SJCRH30 (cell line): ENCODE results near the gene NOS3. TPM values are rescaled to one million over a fixed set of nuclear protein-coding genes. Genes with fewer than 3 reads are reported as not detected.
"Not testable (repeated sequence)": the region's sequence is repeated elsewhere in the genome, so short reads cannot be mapped to it uniquely, and the experiment has no call there.

Experiments
- DNase-seq, 2 experiments: peaks; one replicate each; pipeline ENCODE4 v3.0.0-alpha.2; 2015 to 2020
- H3K27ac ChIP-seq: fragments of 250-450 bp; sonication (Bioruptor Pico); 2 replicates; pipeline ENCODE4 v1.5.1; 2020; ENCODE audit warnings: mild to moderate bottlenecking, moderate library complexity
- H3K27me3 ChIP-seq: fragments of 250-450 bp; sonication (Bioruptor Pico); 2 replicates; pipeline ENCODE4 v1.5.1; 2020; ENCODE audit warnings: mild to moderate bottlenecking, moderate library complexity
- H3K36me3 ChIP-seq: fragments of 250-450 bp; sonication (Bioruptor Pico); 2 replicates; pipeline ENCODE4 v1.5.1; 2020; ENCODE audit warnings: mild to moderate bottlenecking, moderate library complexity
- H3K4me1 ChIP-seq: fragments of 250-450 bp; sonication (Bioruptor Pico); 2 replicates; pipeline ENCODE4 v1.5.1; 2020; ENCODE audit warnings: mild to moderate bottlenecking, moderate library complexity
- H3K4me3 ChIP-seq: fragments of 250-450 bp; sonication (Bioruptor Pico); 2 replicates; pipeline ENCODE4 v1.5.1; 2020; ENCODE audit warnings: mild to moderate bottlenecking, moderate library complexity
- H3K9me3 ChIP-seq: fragments of 250-450 bp; sonication (Bioruptor Pico); replicated peaks from 2 replicates; pipeline ENCODE4 v1.5.1; 2020; ENCODE audit warnings: mild to moderate bottlenecking, moderate library complexity
- total RNA-seq: library from RNA; depleted of rRNA; stranded (reverse); fragments of >200 nt; shearing (Covaris generic); gene quantifications from 2 replicates; pipeline ENCODE4 v1.2.3, GENCODE V29; 2014

Gene NOS3
- total RNA-seq, 1 experiment from 2014 or later = 0.20 TPM

DNA sequence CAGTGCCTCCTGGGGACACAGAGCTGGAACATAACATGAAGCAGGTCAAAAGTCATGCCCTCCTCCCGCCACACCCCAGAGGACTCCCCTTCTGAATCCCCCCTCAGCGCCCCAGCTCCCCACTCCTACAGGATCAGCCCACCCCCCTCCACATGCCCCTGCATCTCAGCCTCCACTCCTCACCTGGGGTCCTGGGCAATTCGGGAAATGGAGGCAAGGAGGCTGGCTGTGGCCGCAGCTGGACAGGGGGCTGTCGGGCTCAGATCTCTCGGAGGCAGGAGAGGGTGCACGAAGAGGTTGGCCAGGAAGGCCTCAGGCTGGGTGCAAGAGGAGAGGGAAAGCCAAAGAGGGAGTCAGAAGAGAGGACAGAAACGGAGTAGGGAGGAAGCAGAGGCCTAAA, 25.7 kb downstream of the NOS3 start:
- no peak for DNase-seq
- H3K27ac ChIP-seq = no peak overlapping the region
- H3K4me3 ChIP-seq = no peak overlapping the region
- no peaks in the 10 kb centered on the region; the same call in 1 of the 2 replicates for H3K4me1 ChIP-seq
- H3K9me3 ChIP-seq = no peaks in the 10 kb centered on the region
- no peaks in the 10 kb centered on the region for H3K36me3 ChIP-seq
- H3K27me3 ChIP-seq = peaks cover 44% of the 10 kb centered on the region

GRCh38 chr7:151016942-151017341, 26.1 kb downstream of the NOS3 start:
- Histone ChIP-seq H3K36me3 (no peaks in the 10 kb centered on the region), H3K4me1 (no peaks in the 10 kb centered on the region; the same call in 1 of the 2 replicates), H3K4me3 (no peak overlapping the region), H3K9me3 (no peaks in the 10 kb centered on the region), H3K27me3 (peaks cover 40% of the 10 kb centered on the region), H3K27ac (no peak overlapping the region)
- DNase-seq = no peak

- Histone ChIP-seq H3K27ac (no peak overlapping the region), H3K36me3 (no peaks in the 10 kb centered on the region), H3K27me3 (peaks cover 37% of the 10 kb centered on the region), H3K4me3 (no peak overlapping the region), H3K9me3 (no peaks in the 10 kb centered on the region), H3K4me1 (no peaks in the 10 kb centered on the region; the same call in 1 of the 2 replicates)
- no peak for DNase-seq
These were observed 26.6 kb downstream of the NOS3 start for GRCh38 chr7:151017370-151017952.

DNA sequence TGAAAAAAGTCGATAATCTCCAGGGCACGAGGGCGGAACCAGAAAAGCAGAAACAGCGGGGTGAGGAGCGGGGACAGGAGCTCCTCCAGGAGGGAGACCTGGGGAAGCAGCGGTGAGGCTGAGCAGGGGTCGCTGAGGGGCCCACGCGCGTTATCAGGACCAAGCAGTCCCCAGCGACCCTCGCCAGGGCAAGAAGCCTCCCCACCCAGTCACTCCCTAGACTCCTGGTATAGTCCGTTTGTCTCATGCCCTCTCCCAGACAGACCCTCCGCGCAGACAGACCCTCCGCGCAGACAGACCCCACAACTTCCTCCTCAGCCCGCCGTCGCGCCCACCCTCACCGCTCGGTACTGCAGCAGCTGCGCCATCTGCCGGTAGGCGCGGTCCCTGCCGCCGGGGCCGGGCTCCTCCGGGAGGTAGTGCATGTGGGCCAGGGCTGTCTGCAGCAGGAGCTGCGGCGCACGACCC, 27.2 kb downstream of the NOS3 start:
- peak; percentile 64 to 68 for DNase-seq
- no peaks in the 10 kb centered on the region for H3K9me3 ChIP-seq
- no peak overlapping the region for H3K4me3 ChIP-seq
- no peak overlapping the region for H3K27ac ChIP-seq
- H3K4me1 ChIP-seq = no peaks in the 10 kb centered on the region; the same call in 1 of the 2 replicates
- peaks cover 40% of the 10 kb centered on the region for H3K27me3 ChIP-seq
- H3K36me3 ChIP-seq = no peaks in the 10 kb centered on the region

DNA sequence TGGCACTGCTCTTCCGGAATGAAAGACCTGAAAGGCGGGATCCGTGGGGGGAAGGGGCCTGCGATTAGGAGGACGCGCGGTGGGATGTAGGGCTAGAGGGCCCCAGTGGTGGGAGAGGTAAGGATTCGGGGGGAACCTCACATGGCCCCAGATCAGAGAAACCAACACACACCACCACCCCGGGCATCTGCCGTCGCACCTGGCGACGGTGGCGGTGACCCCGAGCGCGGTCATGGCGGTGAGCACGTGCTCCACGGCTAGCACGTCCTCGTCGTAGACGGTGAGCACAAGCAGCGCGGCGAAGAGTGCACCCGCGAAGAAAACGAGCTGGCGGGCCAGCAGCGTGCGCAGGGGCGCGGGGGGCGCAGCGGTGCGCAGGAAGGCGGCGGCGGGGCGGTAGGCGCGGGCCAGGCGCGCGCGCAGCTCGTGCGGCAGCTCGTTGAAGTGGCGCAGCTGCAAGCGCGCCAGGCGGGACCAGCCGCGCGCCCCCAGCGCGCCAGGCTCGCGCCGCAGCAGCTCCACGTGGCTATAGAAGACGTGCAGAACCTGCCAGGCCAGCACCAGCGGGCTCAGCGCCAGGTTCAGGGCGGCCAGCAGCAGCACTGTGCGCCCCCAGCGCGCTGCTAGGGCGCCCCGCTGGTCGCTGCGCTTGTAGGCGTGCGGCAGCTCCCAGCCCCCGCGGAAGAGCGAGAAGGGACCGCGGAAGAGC, 27.8 kb downstream of the NOS3 start:
- Histone ChIP-seq H3K4me1 (no peaks in the 10 kb centered on the region; the same call in 1 of the 2 replicates), H3K9me3 (no peaks in the 10 kb centered on the region), H3K27ac (no peak overlapping the region), H3K4me3 (no peak overlapping the region), H3K36me3 (no peaks in the 10 kb centered on the region), H3K27me3 (peaks cover 40% of the 10 kb centered on the region)
- DNase-seq = no peak

DNA sequence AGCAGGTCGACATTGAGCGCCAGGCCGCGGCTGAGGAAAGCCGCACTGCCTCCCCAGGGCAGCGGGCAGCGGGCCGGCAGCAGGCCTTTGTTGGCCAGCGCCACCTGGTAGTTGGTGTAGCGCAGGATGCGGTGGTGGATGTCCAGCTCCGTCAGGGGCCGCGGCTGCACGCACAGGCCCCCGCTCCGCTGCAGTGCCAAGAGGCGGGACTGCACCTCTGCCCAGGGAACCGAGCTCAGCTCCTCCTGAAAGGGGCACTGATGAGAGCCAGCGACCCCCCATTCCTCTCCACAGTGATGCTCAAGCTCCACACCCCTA, 28.3 kb downstream of the NOS3 start:
- H3K4me3 ChIP-seq = no peak overlapping the region

GRCh38 chr7:151020231-151020630, 29.4 kb downstream of the NOS3 start:
- Histone ChIP-seq H3K4me3 (no peak overlapping the region), H3K27me3 (peaks cover 40% of the 10 kb centered on the region)
- no peak for DNase-seq

More for the DNA sequence above, 28.3 kb downstream of the NOS3 start:
- peaks cover 40% of the 10 kb centered on the region for H3K27me3 ChIP-seq
- DNase-seq = no peak
- no peaks in the 10 kb centered on the region for H3K9me3 ChIP-seq
- no peaks in the 10 kb centered on the region; the same call in 1 of the 2 replicates for H3K4me1 ChIP-seq
- no peaks in the 10 kb centered on the region for H3K36me3 ChIP-seq
- no peak overlapping the region for H3K27ac ChIP-seq

GRCh38 chr7:151023232-151023631, 32.4 kb downstream of the NOS3 start:
- Histone ChIP-seq H3K27me3 (peaks cover 19% of the 10 kb centered on the region), H3K36me3 (no peaks in the 10 kb centered on the region)

More at GRCh38 chr7:151020231-151020630, 29.4 kb downstream of the NOS3 start:
- no peak overlapping the region for H3K27ac ChIP-seq
- no peaks in the 10 kb centered on the region for H3K9me3 ChIP-seq
- H3K36me3 ChIP-seq = no peaks in the 10 kb centered on the region
- H3K4me1 ChIP-seq = no peaks in the 10 kb centered on the region; the same call in 1 of the 2 replicates

GRCh38 chr7:151024435-151025056, 33.7 kb downstream of the NOS3 start, which contains the start of gene ATG9B:
TSS of gene ATG9B (minus strand) at chr7:151024494. CDS start at chr7:151024423, 71 bp downstream.
- no peak for DNase-seq

More at GRCh38 chr7:151023232-151023631, 32.4 kb downstream of the NOS3 start:
- Histone ChIP-seq H3K4me1 (peaks cover 6% of the 10 kb centered on the region; the same call in 1 of the 2 replicates), H3K27ac (no peak overlapping the region), H3K9me3 (no peaks in the 10 kb centered on the region), H3K4me3 (no peak overlapping the region)
- no peak for DNase-seq

DNA sequence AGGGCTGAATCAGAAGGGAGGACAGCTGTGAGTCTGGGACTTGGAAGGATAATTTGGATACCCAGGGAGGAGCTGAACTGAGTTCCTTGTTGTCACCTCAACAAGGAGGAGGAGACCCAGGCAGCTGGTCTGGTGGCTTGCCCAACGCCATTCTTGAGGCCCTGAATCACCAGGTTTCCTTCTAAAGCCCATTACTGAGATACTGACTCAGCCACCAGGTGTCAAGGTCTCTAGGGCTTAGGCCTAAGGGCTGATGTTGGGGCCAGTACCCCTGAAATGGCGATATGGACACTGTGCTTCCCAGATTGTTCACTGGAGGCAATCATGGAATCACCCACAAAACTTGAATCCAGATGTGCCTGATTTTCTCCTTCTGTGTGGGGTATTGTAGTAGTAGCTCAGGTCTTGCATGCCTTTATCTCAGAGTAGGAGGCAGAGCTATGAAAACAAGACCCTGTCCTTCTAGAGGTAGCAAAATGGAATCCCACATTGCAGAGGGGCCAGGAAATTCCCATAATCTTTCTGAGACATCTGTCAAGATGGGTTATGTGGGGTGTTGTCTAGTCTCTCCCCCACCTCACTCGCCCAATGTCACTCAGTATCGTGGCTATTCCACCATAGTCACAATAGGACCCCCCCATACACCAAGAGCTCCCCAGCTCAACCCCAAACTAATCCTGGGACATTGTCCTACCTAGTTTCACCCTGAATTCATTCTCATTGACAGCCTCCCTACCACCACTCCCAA, 35.3 kb downstream of the NOS3 start:
- Histone ChIP-seq H3K9me3 (no peaks in the 10 kb centered on the region), H3K27me3 (peaks cover 3% of the 10 kb centered on the region; the same call in 1 of the 2 replicates), H3K4me1 (peaks cover 14% of the 10 kb centered on the region; the same call in 1 of the 2 replicates), H3K27ac (no peak overlapping the region), H3K36me3 (no peaks in the 10 kb centered on the region), H3K4me3 (no peak overlapping the region)
- no peak for DNase-seq

More at GRCh38 chr7:151024435-151025056, 33.7 kb downstream of the NOS3 start, which contains the start of gene ATG9B:
- Histone ChIP-seq H3K27me3 (peaks cover 14% of the 10 kb centered on the region; the same call in 1 of the 2 replicates), H3K36me3 (no peaks in the 10 kb centered on the region), H3K9me3 (no peaks in the 10 kb centered on the region), H3K4me1 (peaks cover 11% of the 10 kb centered on the region; the same call in 1 of the 2 replicates), H3K4me3 (no peak within 1 kb of the TSS), H3K27ac (no peak within 1 kb of the TSS)

- H3K27ac ChIP-seq, H3K4me3 ChIP-seq, H3K27me3 ChIP-seq, H3K9me3 ChIP-seq, H3K36me3 ChIP-seq, DNase-seq: not testable (repeated sequence)
- peaks cover 14% of the 10 kb centered on the region; the same call in 1 of the 2 replicates for H3K4me1 ChIP-seq
These were observed 36.2 kb downstream of the NOS3 start for GRCh38 chr7:151026771-151027727.

GRCh38 chr7:151027728-151028130, 36.9 kb downstream of the NOS3 start:
- not testable (repeated sequence) for H3K27me3 ChIP-seq, H3K9me3 ChIP-seq, H3K27ac ChIP-seq, H3K36me3 ChIP-seq, DNase-seq
- Histone ChIP-seq H3K4me3 (peak overlapping the region; percentile 83), H3K4me1 (peaks cover 14% of the 10 kb centered on the region; the same call in 1 of the 2 replicates)

- Histone ChIP-seq H3K4me3 (peak within 1 kb of the TSS; percentile 83), H3K9me3 (no peaks in the 10 kb centered on the region), H3K27ac (peak within 1 kb of the TSS; percentile 21; the same call in 1 of the 2 replicates), H3K27me3 (no peaks in the 10 kb centered on the region; the same call in 1 of the 2 replicates), H3K4me1 (peaks cover 14% of the 10 kb centered on the region; the same call in 1 of the 2 replicates), H3K36me3 (no peaks in the 10 kb centered on the region)
- DNase-seq = peak; percentile 99 to 100
These were observed 37.5 kb downstream of the NOS3 start, which contains the start of gene ABCB8 for GRCh38 chr7:151028131-151028947. TSS of gene ABCB8 (plus strand) at chr7:151028450. CDS start at chr7:151028516, 66 bp downstream.
